Endothelial cell of hepatic sinusoid (primary cell): Measurements from ENCODE around the gene SERTM1.

Experiments used
- in situ Hi-C: cut with HindIII; loops from 2 replicates; pipeline ENCODE4 v1.10.0; 2017; ENCODE audit warnings: low sequenced_read_pairs

Gene SERTM1

GRCh38 chr13:36673838-36674326 is at the start of gene SERTM1:
TSS of gene SERTM1 (plus strand) at chr13:36674020. CDS start at chr13:36695079, 21,059 bp downstream.
- in situ Hi-C loops = no loop called here

- in situ Hi-C loops = no loop called here
Measured at GRCh38 chr13:36628377-36629056, 45.3 kb upstream of the SERTM1 start.

GRCh38 chr13:36629057-36629385 is 44.8 kb upstream of the SERTM1 start:
- in situ Hi-C loops = no loop called here

DNA sequence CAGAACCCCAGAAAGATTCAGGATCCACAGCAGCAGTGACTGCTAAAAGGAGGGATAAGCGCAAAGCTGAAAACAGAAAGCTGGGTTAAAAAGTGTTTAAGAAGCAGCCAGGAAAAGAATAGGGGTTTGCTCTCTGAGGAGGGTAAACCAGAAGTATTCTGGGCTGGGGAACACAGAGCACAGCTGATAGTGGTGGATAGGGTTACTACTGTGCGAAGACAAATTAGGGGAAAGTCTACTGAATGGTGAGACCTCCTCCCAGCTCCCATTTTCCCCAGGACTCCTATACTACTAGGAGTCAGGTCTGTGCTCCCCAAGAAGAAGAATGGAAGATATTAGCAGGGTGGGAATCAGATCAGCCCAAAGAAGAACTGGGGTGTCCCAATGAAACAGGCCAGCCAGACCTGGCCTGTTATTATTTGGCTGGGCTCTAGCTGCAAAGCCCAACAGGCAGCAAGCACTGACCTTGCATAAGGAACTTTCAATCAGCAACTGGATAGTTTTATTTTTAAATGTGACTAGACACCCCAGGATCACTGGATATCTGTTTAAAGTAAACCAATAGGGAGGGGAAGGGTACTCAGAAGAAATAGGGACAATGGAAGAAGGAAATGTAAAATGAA is 43.5 kb upstream of the SERTM1 start:
- in situ Hi-C loops = no loop called here

GRCh38 chr13:36639610-36640009 is 34.2 kb upstream of the SERTM1 start:
- in situ Hi-C loops = no loop called here

DNA sequence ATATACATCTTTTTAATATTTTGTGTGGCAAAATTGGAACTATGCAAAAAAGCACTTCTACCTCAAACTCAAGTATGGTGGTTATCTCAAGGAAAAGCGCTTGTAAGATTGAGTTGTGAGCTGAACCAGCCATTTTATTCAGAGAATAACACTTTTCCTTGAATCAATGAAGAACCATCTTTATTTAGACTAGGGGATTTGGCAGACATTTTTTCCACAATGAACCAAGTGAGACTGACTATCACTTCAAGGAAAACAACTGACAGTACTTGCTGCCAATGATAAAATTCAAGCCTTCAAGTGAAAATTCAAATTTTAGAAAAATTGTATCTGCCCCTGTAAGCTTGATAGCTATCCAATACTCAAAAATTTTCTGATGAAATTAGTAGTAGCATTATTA is 23.2 kb upstream of the SERTM1 start:
- in situ Hi-C loops = no loop called here

- in situ Hi-C loops = no loop called here
Measured at GRCh38 chr13:36665630-36666029, 8.2 kb upstream of the SERTM1 start.

- in situ Hi-C loops = no loop called here
Measured at GRCh38 chr13:36666477-36667229, 7.2 kb upstream of the SERTM1 start.

DNA sequence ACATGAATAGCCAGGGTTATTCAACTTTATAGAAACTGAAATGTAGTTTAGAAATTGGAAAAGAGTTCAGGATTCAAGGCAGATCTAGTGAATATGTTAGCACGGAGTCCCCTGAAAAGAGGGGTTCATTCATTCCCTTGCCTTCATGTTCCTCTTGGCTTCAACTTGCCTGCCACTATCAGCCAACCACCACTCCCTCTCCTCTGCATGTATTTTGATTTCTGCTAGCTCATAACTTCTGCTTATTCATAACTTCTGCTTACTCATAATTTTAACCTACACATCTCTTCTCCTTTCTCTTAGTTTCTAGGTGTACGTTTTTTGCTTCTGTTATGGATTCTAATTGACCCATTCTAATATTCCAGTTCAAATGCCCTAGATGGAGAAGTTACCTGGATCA is 5.5 kb upstream of the SERTM1 start:
- in situ Hi-C loops = no loop called here

GRCh38 chr13:36673352-36673751 is 468 bp upstream of the SERTM1 start:
- in situ Hi-C loops = no loop called here

GRCh38 chr13:36674337-36675212 is 755 bp downstream of the SERTM1 start:
- in situ Hi-C loops = no loop called here

DNA sequence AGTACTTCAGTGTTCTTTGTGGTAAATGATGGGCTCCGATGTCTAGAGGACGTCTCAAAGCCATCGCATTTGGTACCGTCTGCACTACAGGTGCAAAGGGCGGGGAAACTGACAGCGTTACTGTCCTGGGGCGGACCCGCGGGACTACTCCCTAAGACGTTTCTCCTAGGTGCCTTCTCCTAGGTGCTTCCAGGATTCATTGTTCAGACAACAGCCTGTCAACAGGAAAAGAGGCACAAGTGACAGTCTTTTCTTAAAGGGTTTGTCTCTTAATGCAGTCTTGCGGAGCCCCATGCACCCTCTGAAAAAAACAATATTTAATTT is 1.4 kb downstream of the SERTM1 start:
- in situ Hi-C loops = no loop called here

GRCh38 chr13:36680913-36681312 is 7.1 kb downstream of the SERTM1 start:
- in situ Hi-C loops = no loop called here

DNA sequence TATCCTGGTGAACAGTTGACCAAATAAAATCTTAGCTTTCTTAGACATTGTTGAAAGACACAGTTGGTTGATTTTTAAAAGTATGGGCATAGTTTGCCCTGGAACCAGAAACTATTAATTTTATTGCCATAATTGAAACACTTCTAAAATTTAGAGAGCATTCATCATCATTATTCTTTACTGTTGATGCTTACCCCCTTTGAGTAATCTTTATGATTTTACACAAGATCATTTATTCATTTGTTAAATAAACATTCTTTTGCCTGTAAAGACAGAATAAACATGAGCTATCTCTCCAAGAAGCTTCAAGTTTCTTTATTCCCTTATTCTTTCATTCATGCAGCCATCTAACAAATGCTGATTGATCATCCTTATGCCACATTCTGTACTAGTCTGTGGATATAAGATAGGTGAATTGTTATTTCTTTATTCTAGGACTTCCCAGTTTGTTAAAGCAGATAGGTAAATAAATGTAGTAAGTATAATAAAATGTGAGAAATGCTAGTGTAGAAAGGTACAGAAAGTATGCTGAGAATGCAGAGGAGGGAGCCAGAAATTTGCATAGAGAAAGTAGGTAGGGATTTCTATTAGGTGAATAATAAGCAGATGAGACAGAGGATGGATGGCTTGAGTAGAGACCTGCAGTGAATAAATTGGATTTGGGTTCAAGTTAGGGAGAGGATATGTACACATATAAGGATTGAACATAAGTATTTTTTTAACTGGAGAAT is 8.2 kb downstream of the SERTM1 start:
- in situ Hi-C loops = no loop called here

DNA sequence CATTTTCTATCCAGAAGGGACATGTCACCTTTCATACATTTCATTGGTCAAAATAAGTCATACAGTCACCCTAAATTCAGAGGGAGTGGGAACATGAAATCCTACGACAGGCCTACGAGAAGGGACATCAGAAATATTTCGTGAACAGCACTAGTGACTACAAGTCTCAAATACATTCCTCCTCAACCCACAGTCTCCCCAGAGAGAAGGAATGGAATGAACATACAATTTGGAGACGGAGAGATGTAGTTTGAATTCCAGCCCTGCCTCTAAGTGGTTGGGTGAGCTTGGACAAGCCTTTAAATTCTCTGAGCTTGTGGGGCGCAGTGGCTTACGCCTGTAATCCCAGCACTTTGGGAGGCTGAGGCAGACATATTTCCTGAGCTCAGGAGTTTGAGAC is 9.9 kb downstream of the SERTM1 start:
- in situ Hi-C loops = no loop called here

DNA sequence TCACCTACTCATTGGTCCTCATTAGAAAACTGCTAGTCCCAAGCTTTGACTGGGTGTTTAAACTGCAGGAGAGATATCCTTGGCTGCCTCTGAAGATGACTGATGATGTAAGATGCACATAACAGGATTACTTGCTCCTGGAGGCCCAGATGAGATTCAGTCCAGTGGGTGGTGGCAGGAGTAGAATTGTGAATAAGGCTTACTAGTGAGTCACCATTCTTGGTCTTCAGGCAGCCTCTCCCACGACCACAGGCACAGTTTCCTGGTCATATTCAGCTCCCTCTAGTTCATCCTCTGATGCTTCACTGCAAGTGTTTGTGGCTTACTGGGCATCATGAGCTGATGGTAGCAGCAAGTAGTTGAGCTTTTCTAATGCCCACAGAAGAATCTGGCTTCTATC is 12.1 kb downstream of the SERTM1 start:
- in situ Hi-C loops = no loop called here

- in situ Hi-C loops = no loop called here
Measured at GRCh38 chr13:36696410-36697010, 22.7 kb downstream of the SERTM1 start.

- in situ Hi-C loops = no loop called here
Measured at GRCh38 chr13:36700170-36700569, 26.4 kb downstream of the SERTM1 start.

DNA sequence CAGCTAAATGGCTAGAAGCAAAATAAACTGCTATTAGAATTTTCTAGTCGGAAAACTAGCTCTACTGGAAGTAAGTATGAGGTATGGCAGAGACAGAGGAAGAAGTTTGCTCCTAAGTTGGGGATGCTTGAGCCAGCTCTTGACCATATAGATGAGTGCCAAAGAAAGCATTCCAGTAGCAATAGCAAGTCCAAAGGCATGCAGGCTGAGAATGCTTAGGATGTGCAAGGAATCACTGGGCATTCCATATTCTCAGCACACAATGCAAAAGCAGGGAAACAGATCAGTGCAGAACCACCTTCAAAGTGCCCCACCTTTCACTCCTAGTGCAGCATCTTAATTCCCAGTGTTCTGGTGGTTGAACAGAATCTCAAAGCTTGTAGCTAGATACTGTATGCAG is 32.9 kb downstream of the SERTM1 start:
- in situ Hi-C loops = no loop called here
